Coronary artery (tissue), 2 donors: ENCODE measurements around the gene ITGA3.

ENCODE experiments used
- DNase-seq: peaks from one replicate; pipeline ENCODE4 v3.0.0-alpha.2; 2017; ENCODE audit warnings: low spot score
- H3K27ac ChIP-seq, 2 donors: fragments of 200-600 bp; sonication (generic); one replicate each; pipeline ENCODE4 v1.5.1; 2016 to 2019
- H3K4me3 ChIP-seq: fragments of 200-600 bp; sonication (generic); 2 replicates; pipeline ENCODE4 v1.5.1; 2016; ENCODE audit warnings: mild to moderate bottlenecking, moderate library complexity
- CTCF ChIP-seq: fragments of 200-600 bp; sonication (generic); IDR thresholded peaks from one replicate; pipeline ENCODE4 v1.5.1; 2019; ENCODE audit warnings: antibody characterized with exemption

Gene ITGA3

GRCh38 chr17:50052241-50052796 lies 3.6 kb upstream of the ITGA3 start:
- Histone ChIP-seq H3K27ac (peak overlapping the region in 1 of 2 donors; percentile 72), H3K4me3 (no peak overlapping the region)
- no peak for DNase-seq
- no peak for TF ChIP-seq CTCF

- no peak for DNase-seq
- H3K27ac ChIP-seq, result peak overlapping the region; percentile 39 to 72
- no peak overlapping the region for H3K4me3 ChIP-seq
- TF ChIP-seq CTCF, result no peak
Observed at GRCh38 chr17:50052822-50053653, 2.9 kb upstream of the ITGA3 start.

DNA sequence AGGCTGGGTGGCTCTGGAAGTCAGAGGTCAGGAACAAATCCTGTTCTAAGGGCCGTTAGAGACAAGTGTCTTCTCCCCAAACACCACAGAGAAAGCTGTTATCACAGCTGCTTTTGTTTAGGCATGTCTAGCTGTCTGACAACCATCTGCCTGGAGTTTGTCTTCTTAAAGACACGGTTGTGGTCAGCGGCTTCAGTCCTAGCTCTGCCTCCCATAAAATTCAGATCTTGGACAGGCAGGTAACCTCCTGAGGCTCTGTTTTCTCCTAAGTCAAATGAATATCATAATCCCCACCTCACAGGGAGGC lies 2.3 kb upstream of the ITGA3 start:
- Histone ChIP-seq H3K4me3 (no peak overlapping the region), H3K27ac (peak overlapping the region; percentile 39 to 72)
- no peak for DNase-seq
- TF ChIP-seq CTCF, result no peak

DNA sequence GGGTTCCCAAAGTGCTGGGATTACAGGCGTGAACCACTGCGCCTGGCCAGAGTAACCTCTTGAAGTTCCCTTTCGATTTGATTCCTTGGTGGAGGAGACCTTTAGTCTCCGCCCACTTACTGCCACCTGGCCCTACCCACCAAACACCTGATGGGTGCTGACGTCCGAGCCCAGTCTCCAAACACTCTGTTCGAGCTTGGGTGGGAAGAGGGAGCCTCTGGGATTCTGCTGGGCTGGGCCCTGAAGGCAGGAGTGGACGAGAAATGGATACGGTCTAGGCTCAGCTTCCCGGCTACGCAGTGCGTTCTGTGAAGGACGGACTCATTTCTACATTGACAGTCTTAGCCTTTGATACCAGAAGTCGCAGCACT lies 870 bp upstream of the ITGA3 start:
- DNase-seq, result no peak
- H3K4me3 ChIP-seq, result peak overlapping the region; percentile 97
- H3K27ac ChIP-seq, result peak overlapping the region; percentile 95 to 99
- no peak for TF ChIP-seq CTCF

DNA sequence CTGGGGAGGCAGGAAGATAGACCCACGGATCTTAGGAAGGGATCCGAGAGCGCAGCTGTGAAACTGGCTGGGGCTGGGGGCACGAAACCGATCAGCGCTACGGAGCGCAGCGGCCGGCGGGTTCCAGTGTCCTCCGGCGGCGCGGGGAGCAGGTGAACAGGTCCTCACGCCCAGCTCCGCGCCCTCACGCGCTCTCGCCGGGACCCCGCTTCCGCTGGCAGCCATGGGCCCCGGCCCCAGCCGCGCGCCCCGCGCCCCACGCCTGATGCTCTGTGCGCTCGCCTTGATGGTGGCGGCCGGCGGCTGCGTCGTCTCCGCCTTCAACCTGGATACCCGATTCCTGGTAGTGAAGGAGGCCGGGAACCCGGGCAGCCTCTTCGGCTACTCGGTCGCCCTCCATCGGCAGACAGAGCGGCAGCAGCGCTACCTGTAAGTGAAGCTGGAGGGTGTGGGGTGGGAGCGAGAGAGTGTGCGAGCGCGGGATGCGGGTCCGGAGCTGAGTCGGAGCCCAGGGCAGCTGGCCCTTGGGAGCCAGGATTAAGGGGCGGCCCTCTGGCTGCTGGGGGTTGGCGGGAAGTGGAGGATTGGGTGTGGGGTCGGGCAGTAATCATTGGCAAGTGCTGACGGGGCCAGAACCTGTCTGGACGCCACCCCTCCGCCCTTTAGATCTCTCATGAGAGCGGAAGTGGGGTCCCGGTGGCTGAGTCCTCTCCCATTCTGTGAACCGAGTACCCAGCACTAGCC lies 479 bp downstream of the ITGA3 start:
- Histone ChIP-seq H3K4me3 (peak overlapping the region; percentile 97), H3K27ac (peak overlapping the region; percentile 95 to 99)
- DNase-seq, result no peak
- no peak for TF ChIP-seq CTCF

- TF ChIP-seq CTCF, result no peak
- H3K27ac ChIP-seq, result peak overlapping the region; percentile 95 to 99
- peak overlapping the region; percentile 97 for H3K4me3 ChIP-seq
- no peak for DNase-seq
Observed at GRCh38 chr17:50056961-50057330, 1.0 kb downstream of the ITGA3 start.
